B cell (primary cell): ENCODE measurements around the gene FKRP. TPM values are rescaled to one million over a fixed set of nuclear protein-coding genes. Genes with fewer than 3 reads are reported as not detected.
A peak's percentile ranks its signal among the peaks of the same experiment; 100 is the strongest.

ENCODE experiments used
- ATAC-seq: fragments of 200-7000 bp; cut with Tn5 transposase; one replicate; pipeline ENCODE4 v1.10.0; 2021; ENCODE audit warnings: low read depth, mild to moderate bottlenecking, moderate number of reproducible peaks, moderate library complexity
- CTCF ChIA-PET: fragments of 350-600 bp; sonication (Branson Sonifier 250); formaldehyde crosslinking; loops from one replicate; lab custom pipeline; 2021; ENCODE audit warnings: antibody characterized with exemption, inconsistent platforms; lab: Charles Lee
- POLR2A ChIA-PET: fragments of 350-600 bp; sonication (Branson Sonifier 250); formaldehyde crosslinking; loops from one replicate; lab custom pipeline; 2021; ENCODE audit warnings: antibody characterized with exemption; lab: Charles Lee
- DNase-seq: peaks from one replicate; pipeline ENCODE4 v3.0.0; 2013
- H2AFZ ChIP-seq: 2 replicates; pipeline ENCODE4 v1.6.1; 2012; ENCODE audit warnings: mild to moderate bottlenecking, low read depth, low read length; ENCODE audit not compliant: insufficient read depth, poor library complexity, severe bottlenecking
- H3K27ac ChIP-seq, 2 donors: 1 replicate in 1 of 2; 2 replicates in 1 of 2; pipeline ENCODE4 v1.5.1; 2012 to 2013; ENCODE audit warnings: low read length in 2 of 2, mild to moderate bottlenecking in 2 of 2, moderate library complexity in 1 of 2
- H3K27me3 ChIP-seq, 4 experiments: fragments of 200-600 bp in 1 of 4; sonication (generic) in 1 of 4; replicated peaks in 1 of 4; 1 replicate in 2 of 4; 2 replicates in 2 of 4; pipeline versions ENCODE4 v1.6.1 to v1.7.0; 2013 to 2016; ENCODE audit warnings: low read length in 3 of 4, mild to moderate bottlenecking in 2 of 4, mixed read lengths in 1 of 4, moderate library complexity in 1 of 4; ENCODE audit not compliant: insufficient read depth in 4 of 4, control insufficient read depth in 3 of 4; ENCODE audit errors: control extremely low read depth in 1 of 4
- H3K36me3 ChIP-seq, 2 experiments: replicated peaks in 1 of 2; 1 replicate in 1 of 2; 2 replicates in 1 of 2; pipeline versions ENCODE4 v1.6.1 to v1.7.1; 2013; ENCODE audit warnings: low read length in 1 of 2; ENCODE audit not compliant: insufficient read depth in 2 of 2, control insufficient read depth in 1 of 2; ENCODE audit errors: control extremely low read depth in 1 of 2, extremely low read depth in 1 of 2
- H3K4me1 ChIP-seq, 2 donors: fragments of 200-600 bp in 1 of 2; sonication (generic) in 1 of 2; 1 replicate in 1 of 2; 2 replicates in 1 of 2; pipeline versions ENCODE4 v1.5.1 to v1.6.1; 2013 to 2017; ENCODE audit warnings: low read length in 2 of 2; ENCODE audit not compliant: control insufficient read depth in 2 of 2, insufficient read depth in 2 of 2
- H3K4me2 ChIP-seq: replicated peaks from 2 replicates; pipeline ENCODE3; 2012; ENCODE audit warnings: mild to moderate bottlenecking, low read depth, low read length; ENCODE audit not compliant: poor library complexity, severe bottlenecking
- H3K4me3 ChIP-seq, 5 experiments: fragments of 200-600 bp in 1 of 5; sonication (generic) in 1 of 5; 1 replicate in 3 of 5; 2 replicates in 2 of 5; pipeline versions ENCODE4 v1.5.1 to v1.7.0; 2011 to 2016; ENCODE audit warnings: low read length in 4 of 5, mild to moderate bottlenecking in 4 of 5, low read depth in 2 of 5, control low read depth in 1 of 5, moderate library complexity in 1 of 5; ENCODE audit not compliant: insufficient read depth in 1 of 5; ENCODE audit errors: control extremely low read depth in 1 of 5, extremely low read depth in 1 of 5
- H3K79me2 ChIP-seq: fragments of 200-600 bp; sonication (generic); one replicate; pipeline ENCODE4 v1.6.0; 2016; ENCODE audit warnings: low read length; ENCODE audit not compliant: control insufficient read depth, insufficient read depth
- H3K9ac ChIP-seq: fragments of 200-600 bp; sonication (generic); 2 replicates; pipeline ENCODE4 v1.6.1; 2017; ENCODE audit warnings: mild to moderate bottlenecking, low read length, moderate library complexity
- H3K9me3 ChIP-seq, 3 donors: one replicate each; pipeline versions ENCODE4 v1.6.1 to v1.7.1; 2013; ENCODE audit warnings: low read length in 2 of 3; ENCODE audit not compliant: control insufficient read depth in 2 of 3, insufficient read depth in 1 of 3; ENCODE audit errors: control extremely low read depth in 1 of 3
- H4K20me1 ChIP-seq: 2 replicates; pipeline ENCODE4 v1.6.0; 2012; ENCODE audit warnings: mild to moderate bottlenecking, low read length; ENCODE audit not compliant: insufficient read depth, control insufficient read depth, poor library complexity, severe bottlenecking
- H3K27ac Mint-ChIP-seq: one replicate; pipeline ENCODE4 v1.8.0; 2021; ENCODE audit warnings: mixed read lengths
- H3K27me3 Mint-ChIP-seq: one replicate; pipeline ENCODE4 v1.8.0; 2021; ENCODE audit warnings: mixed read lengths
- H3K4me1 Mint-ChIP-seq: one replicate; pipeline ENCODE4 v1.8.0; 2021; ENCODE audit warnings: mixed read lengths
- H3K4me3 Mint-ChIP-seq: one replicate; pipeline ENCODE4 v1.8.0; 2021; ENCODE audit warnings: mixed read lengths
- H3K9me3 Mint-ChIP-seq: one replicate; pipeline ENCODE4 v1.8.0; 2022; ENCODE audit warnings: mixed read lengths; ENCODE audit not compliant: insufficient read depth
- CTCF ChIP-seq: fragments of 200-600 bp; IDR thresholded peaks from one replicate; pipeline ENCODE4 v1.8.0; 2022; ENCODE audit warnings: antibody characterized with exemption, mild to moderate bottlenecking
- EZH2 ChIP-seq: IDR thresholded peaks from 2 replicates; pipeline ENCODE4 v1.6.1; 2012; ENCODE audit warnings: borderline replicate concordance, low read depth, mild to moderate bottlenecking, moderate library complexity, low read length; ENCODE audit not compliant: insufficient read depth, poor library complexity, severe bottlenecking
- WGBS: methylation state at CpG from one replicate; pipeline ENCODE4 v1.1.5; 2013; ENCODE audit warnings: missing lambda C conversion rate; ENCODE audit not compliant: insufficient coverage; 5-methylcytosine and 5-hydroxymethylcytosine counted together
- intact Hi-C: fragments of 100-400 bp; cut with micrococcal nuclease; formaldehyde crosslinking; loops from one replicate; pipeline ENCODE4 v1.10.0; 2022
- polyA plus RNA-seq: library from polyadenylated mRNA; depleted of rRNA; stranded (reverse); fragments of >200 nt; gene quantifications from 2 replicates; pipeline ENCODE4 v1.2.3, GENCODE V29; 2012
- total RNA-seq, 2 donors: library from RNA; stranded (reverse); fragments of 120-200 nt in 1 of 2; gene quantifications; 1 replicate in 1 of 2; 2 replicates in 1 of 2; pipeline versions ENCODE4 v1.2.3 to v1.2.4, GENCODE V29; 2013 to 2022

Gene FKRP
- total and polyA plus RNA-seq, 2 donors (not counting 1 experiment from before 2014, with no cell fraction given), result 30.2 to 38.8 TPM

GRCh38 chr19:46717034-46717715 is 28.7 kb upstream of the FKRP start, which contains the start of gene PRKD2:
TSS of gene PRKD2 (minus strand) at chr19:46717114. CDS start at chr19:46716370, 744 bp downstream.
- Histone ChIP-seq H3K9ac (peak within 1 kb of the TSS; percentile 92), H3K4me1 (peaks cover 58 to 75% of the 10 kb centered on the region in 2 donors), H3K4me3 (peak within 1 kb of the TSS; percentile 77 to 99 (median 92)), H3K9me3 (no peaks in the 10 kb centered on the region), H4K20me1 (peaks cover 27% of the 10 kb centered on the region), H3K79me2 (peaks cover 67% of the 10 kb centered on the region), H3K4me2 (peak within 1 kb of the TSS; percentile 94), H3K36me3 (peaks cover 0 to 27% of the 10 kb centered on the region in 2 experiments), H3K27ac (peak within 1 kb of the TSS; percentile 89 to 92), H3K27me3 (no peaks in the 10 kb centered on the region), H2AFZ (peak within 1 kb of the TSS; percentile 74)
- CTCF ChIA-PET, result interaction anchor here (2.9 to 4.2 kb wide), 2 partner anchors 12 kb away, joined by 22 to 55 read pairs; no protein-coding TSS in a partner anchor
- DNase-seq, result peak; percentile 89
- intact Hi-C loops, result loop anchor here (5.0 kb wide), 1 partner anchor 100 kb away; no protein-coding TSS in a partner anchor
- Mint-ChIP-seq H3K4me3 (peak within 1 kb of the TSS; percentile 97), H3K4me1 (peaks cover 66% of the 10 kb centered on the region), H3K27ac (peak within 1 kb of the TSS; percentile 95), H3K27me3 (no peaks in the 10 kb centered on the region), H3K9me3 (no peaks in the 10 kb centered on the region)
- ATAC-seq, result peak; percentile 48
- TF ChIP-seq EZH2, result no peak
- TF ChIP-seq CTCF, result no peak
- WGBS, result under 1% methylated on average over 47 of the region's 52 CpGs
- POLR2A ChIA-PET, result interaction anchor here (0.7 to 0.9 kb wide), 4 partner anchors 12 to 115 kb away, joined by 3 to 7 read pairs (median 4); no protein-coding TSS in a partner anchor
